Sigmoid colon (tissue), 7 donors: Measurements from ENCODE around the gene TMEM138. TPM values are rescaled to one million over a fixed set of nuclear protein-coding genes. Genes with fewer than 3 reads are reported as not detected.

Source experiments
- DNase-seq: peaks from one replicate; pipeline ENCODE4 v3.0.0-alpha.2; 2019
- H3K27ac ChIP-seq, 4 donors: fragments of 200-600 bp; sonication (generic); one replicate each; pipeline ENCODE4 v1.5.1; 2016 to 2019; ENCODE audit warnings: mild to moderate bottlenecking in 1 of 4
- H3K27me3 ChIP-seq, 3 donors: fragments of 200-600 bp; sonication (generic); one replicate each; pipeline ENCODE4 v1.5.1; 2019; ENCODE audit warnings: mild to moderate bottlenecking in 1 of 3
- H3K36me3 ChIP-seq, 4 donors: fragments of 200-600 bp; sonication (generic); one replicate each; pipeline ENCODE4 v1.5.1; 2016 to 2019
- H3K4me1 ChIP-seq, 4 donors: fragments of 200-600 bp; sonication (generic); one replicate each; pipeline ENCODE4 v1.5.1; 2017 to 2019
- H3K4me3 ChIP-seq, 4 donors: fragments of 200-600 bp; sonication (generic); one replicate each; pipeline ENCODE4 v1.5.1; 2017 to 2019; ENCODE audit warnings: mild to moderate bottlenecking in 2 of 4, moderate library complexity in 1 of 4
- H3K9me3 ChIP-seq, 4 donors: fragments of 200-600 bp in 3 of 4; sonication (generic) in 3 of 4; one replicate each; pipeline versions ENCODE4 v1.5.1 to v1.6.1; 2013 to 2019
- CTCF ChIP-seq, 4 experiments: fragments of 450-650 bp in 3 of 4; fragments of 200-600 bp in 1 of 4; IDR thresholded peaks; one replicate each; pipeline ENCODE4 v1.5.1; 2016 to 2019; ENCODE audit warnings: antibody characterized with exemption in 4 of 4, mild to moderate bottlenecking in 3 of 4, moderate library complexity in 2 of 4
- EP300 ChIP-seq, 4 donors: sonication (generic); formaldehyde crosslinking; IDR thresholded peaks; one replicate each; pipeline ENCODE4 v1.6.1; 2017; ENCODE audit warnings: antibody characterized with exemption in 4 of 4
- POLR2A ChIP-seq, 2 donors: fragments of 450-650 bp; IDR thresholded peaks; one replicate each; pipeline ENCODE4 v1.6.1; 2016; ENCODE audit warnings: antibody characterized with exemption in 2 of 2, mild to moderate bottlenecking in 2 of 2, moderate library complexity in 2 of 2
- POLR2AphosphoS5 ChIP-seq, 4 donors: sonication (generic); formaldehyde crosslinking; IDR thresholded peaks; one replicate each; pipeline ENCODE4 v1.6.1; 2017; ENCODE audit warnings: antibody characterized with exemption in 4 of 4
- WGBS, 2 donors: extraction: QIAGEN DNeasy Blood & Tissue Kit; methylation state at CpG; one replicate each; pipeline ENCODE4 v1.1.7; 2013; 5-methylcytosine and 5-hydroxymethylcytosine counted together
- intact Hi-C: fragments of 100-400 bp; cut with DNase I; formaldehyde crosslinking; loops from one replicate; pipeline ENCODE4 v1.15.1; 2023
- polyA plus RNA-seq, 3 donors: library from polyadenylated mRNA; stranded (reverse); fragments of 200-250 nt; gene quantifications; one replicate each; pipeline ENCODE4 v1.2.3, GENCODE V29; 2013
- total RNA-seq, 4 donors: library from RNA; depleted of rRNA; stranded (reverse); fragments of >200 nt; gene quantifications; one replicate each; pipeline ENCODE4 v1.1.0, GENCODE V29; 2016
- donor health status: healthy with polysubstance abuse.
- donor health status: Bipolar disorder and iron deficiency.
- donor health status: healthy.

The TMEM138 gene
- total and polyA plus RNA-seq, 7 donors: 12.6 to 39.9 (median 19.4) TPM

- H3K4me1 ChIP-seq: peaks cover 0 to 14% (median 12%) of the 10 kb centered on the region in 4 donors
- peaks cover 20 to 77% (median 47%) of the 10 kb centered on the region in 4 donors for H3K36me3 ChIP-seq
- H3K4me3 ChIP-seq: no peak overlapping the region
- no peak for DNase-seq
- no peak for TF ChIP-seq POLR2A (IDR thresholded peaks at IDR 0.05)
- no peak for TF ChIP-seq EP300 (IDR thresholded peaks at IDR 0.05)
- no peak for TF ChIP-seq POLR2AphosphoS5 (IDR thresholded peaks at IDR 0.05)
- TF ChIP-seq CTCF (IDR thresholded peaks at IDR 0.05): no peak
- intact Hi-C loops: no loop called here
- H3K9me3 ChIP-seq: no peaks in the 10 kb centered on the region
- no peaks in the 10 kb centered on the region for H3K27me3 ChIP-seq
- no peak overlapping the region for H3K27ac ChIP-seq
- WGBS, 2 donors: 83 to 92% methylated on average over 6 of the region's 6 CpGs
Measured at GRCh38 chr11:61367406-61367805, 5.2 kb downstream of the TMEM138 start.

GRCh38 chr11:61368646-61369045 lies 6.5 kb downstream of the TMEM138 start:
- no peaks in the 10 kb centered on the region for H3K9me3 ChIP-seq
- TF ChIP-seq EP300 (IDR thresholded peaks at IDR 0.05): no peak
- DNase-seq: no peak
- peaks cover 20 to 77% (median 47%) of the 10 kb centered on the region in 4 donors for H3K36me3 ChIP-seq
- no peak overlapping the region for H3K27ac ChIP-seq
- WGBS, 2 donors: 92 to 96% methylated on average over 7 of the region's 7 CpGs
- intact Hi-C loops: no loop called here
- no peak overlapping the region for H3K4me3 ChIP-seq
- H3K27me3 ChIP-seq: no peaks in the 10 kb centered on the region
- H3K4me1 ChIP-seq: peaks cover 0 to 4% (median under 1%) of the 10 kb centered on the region in 4 donors

GRCh38 chr11:61369372-61370348 lies 7.5 kb downstream of the TMEM138 start:
- peaks cover 14 to 71% (median 43%) of the 10 kb centered on the region in 4 donors for H3K36me3 ChIP-seq
- 87 to 88% methylated on average over 9 of the region's 9 CpGs for WGBS, 2 donors
- TF ChIP-seq EP300 (IDR thresholded peaks at IDR 0.05) (no peak), POLR2AphosphoS5 (IDR thresholded peaks at IDR 0.05) (peak in 3 of 4 donors; percentile 11 to 27 (median 16))
- intact Hi-C loops: no loop called here
- no peak overlapping the region for H3K27ac ChIP-seq
- no peaks in the 10 kb centered on the region for H3K27me3 ChIP-seq
- peak; percentile 76 for DNase-seq
- H3K4me3 ChIP-seq: no peak overlapping the region
- H3K4me1 ChIP-seq: no peaks in the 10 kb centered on the region
- no peaks in the 10 kb centered on the region for H3K9me3 ChIP-seq

GRCh38 chr11:61370349-61371005 lies 8.3 kb downstream of the TMEM138 start:
- intact Hi-C loops: no loop called here
- H3K9me3 ChIP-seq: no peaks in the 10 kb centered on the region
- DNase-seq: no peak
- H3K4me1 ChIP-seq: no peaks in the 10 kb centered on the region
- WGBS, 2 donors: 85 to 92% methylated on average over 8 of the region's 8 CpGs
- H3K36me3 ChIP-seq: peaks cover 14 to 68% (median 35%) of the 10 kb centered on the region in 4 donors
- H3K27ac ChIP-seq: no peak overlapping the region
- no peak overlapping the region for H3K4me3 ChIP-seq
- TF ChIP-seq CTCF (IDR thresholded peaks at IDR 0.05) (no peak), POLR2A (IDR thresholded peaks at IDR 0.05) (no peak), POLR2AphosphoS5 (IDR thresholded peaks at IDR 0.05) (no peak), EP300 (IDR thresholded peaks at IDR 0.05) (no peak)
- no peaks in the 10 kb centered on the region for H3K27me3 ChIP-seq

- H3K27ac ChIP-seq: no peak overlapping the region
Measured at GRCh38 chr11:61372659-61373420, 10.7 kb downstream of the TMEM138 start.

More at GRCh38 chr11:61372659-61373420, 10.7 kb downstream of the TMEM138 start:
- TF ChIP-seq POLR2AphosphoS5 (IDR thresholded peaks at IDR 0.05) (no peak), EP300 (IDR thresholded peaks at IDR 0.05) (no peak), CTCF (IDR thresholded peaks at IDR 0.05) (no peak), POLR2A (IDR thresholded peaks at IDR 0.05) (no peak)
- intact Hi-C loops: no loop called here
- H3K36me3 ChIP-seq: peaks cover 8 to 53% (median 13%) of the 10 kb centered on the region in 4 donors
- H3K4me3 ChIP-seq: no peak overlapping the region
- H3K9me3 ChIP-seq: no peaks in the 10 kb centered on the region
- no peaks in the 10 kb centered on the region for H3K4me1 ChIP-seq
- no peak for DNase-seq
- no peaks in the 10 kb centered on the region for H3K27me3 ChIP-seq
- WGBS, 2 donors: 92 to 96% methylated on average over 8 of the region's 8 CpGs
